Measurements from ENCODE around the gene CYP46A1. TPM values are rescaled to one million over a fixed set of nuclear protein-coding genes. Genes with fewer than 3 reads are reported as not detected.

Gene CYP46A1
- total RNA-seq, 1 experiment from 2014 or later, result not detected

DNA sequence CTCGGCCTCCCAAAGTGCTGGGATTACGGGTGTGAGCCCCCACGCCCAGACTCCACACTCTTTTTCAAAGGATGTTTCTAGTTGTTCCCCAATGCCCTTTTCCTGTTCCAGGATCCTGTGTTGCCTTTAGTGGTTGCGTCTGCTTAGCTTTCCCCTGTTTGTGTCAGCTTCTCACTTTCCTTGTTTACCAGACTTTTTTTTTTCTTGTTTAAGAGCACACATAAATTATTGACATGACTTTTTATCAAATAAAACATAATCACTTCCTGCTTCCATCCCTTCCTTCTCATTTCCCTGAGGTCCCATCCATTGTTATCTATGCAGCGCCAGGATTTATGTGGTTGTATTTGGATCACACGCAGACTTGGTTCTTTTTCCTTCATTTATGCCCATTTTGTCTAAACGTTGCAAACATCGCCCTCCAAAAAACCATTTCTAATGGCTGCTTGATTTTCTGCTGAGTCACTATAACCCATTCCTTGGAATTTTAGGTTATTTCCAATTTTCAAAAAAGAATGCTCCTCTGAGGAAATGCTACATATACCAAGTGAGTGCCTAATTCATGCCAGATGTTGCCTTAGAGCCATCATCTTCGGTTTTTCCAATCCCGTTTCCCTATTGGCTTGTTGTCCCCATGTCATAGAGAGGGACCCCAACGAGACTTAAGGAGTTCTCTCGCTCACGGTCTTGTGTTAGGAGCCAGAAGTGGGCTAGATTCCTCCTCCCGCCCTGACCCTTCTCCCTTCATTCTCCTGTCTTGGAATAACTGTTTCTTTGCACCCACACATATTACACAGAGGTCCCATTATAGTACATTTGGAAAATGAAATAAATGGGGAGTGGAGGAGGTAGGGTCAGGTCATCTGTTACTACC is 13.5 kb upstream of the CYP46A1 start:
- in situ Hi-C loops (cut with HindIII; ENCODE audit: low pct_unique_long_range_greater_than_20kb, low sequenced_read_pairs), result no loop called here
- DNase-seq (ENCODE audit: low read depth, low spot score), result no peak

DNA sequence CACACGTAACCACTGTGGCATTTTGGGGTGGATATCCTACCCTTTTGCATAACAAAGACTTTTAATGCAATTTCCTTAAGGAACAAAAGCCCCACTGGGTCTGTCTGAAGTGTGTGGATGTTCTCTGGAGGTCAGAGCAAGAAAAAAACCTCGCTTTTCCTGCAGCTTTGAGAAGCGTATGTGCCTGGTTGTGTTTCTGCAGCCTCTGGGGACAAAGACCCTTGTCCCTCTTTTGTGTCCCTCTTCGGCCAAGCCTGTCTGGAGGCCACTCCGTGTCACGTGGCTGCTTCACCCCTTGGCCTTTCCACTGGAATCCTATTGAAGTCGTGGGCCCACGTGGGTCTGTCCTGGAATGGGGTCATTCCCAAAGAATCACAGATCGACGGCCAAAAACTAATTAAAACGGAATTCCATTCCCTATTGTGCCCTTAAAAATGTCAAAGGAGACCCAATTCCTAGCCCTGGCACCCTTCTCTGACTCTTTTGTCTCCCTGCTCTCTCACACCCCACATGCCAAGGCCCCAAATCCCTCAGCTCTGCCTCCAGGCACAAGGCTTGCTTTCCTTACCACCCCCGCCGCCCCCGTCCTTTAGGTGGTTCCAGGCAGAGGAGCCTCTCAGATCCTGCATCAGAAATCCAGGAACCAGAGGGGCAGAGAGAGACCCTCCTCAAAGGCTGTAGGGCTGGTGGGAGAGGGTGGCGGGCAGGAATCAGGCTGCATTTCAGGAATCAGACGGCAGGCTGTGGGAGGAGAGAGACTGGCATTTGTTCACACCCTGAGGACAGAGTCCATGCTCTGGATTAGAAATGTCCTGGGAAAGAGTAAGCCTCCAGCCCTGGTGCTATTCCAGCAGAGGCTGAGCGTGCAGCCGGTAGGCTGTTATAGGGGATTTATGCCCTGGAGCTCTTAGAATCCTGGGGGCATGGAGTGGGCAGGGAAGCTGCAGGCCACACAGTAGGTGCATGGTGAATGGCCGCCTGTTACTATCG is 12.6 kb upstream of the CYP46A1 start:
- in situ Hi-C loops (cut with HindIII; ENCODE audit: low pct_unique_long_range_greater_than_20kb, low sequenced_read_pairs), result no loop called here
- DNase-seq (ENCODE audit: low read depth, low spot score), result no peak

DNA sequence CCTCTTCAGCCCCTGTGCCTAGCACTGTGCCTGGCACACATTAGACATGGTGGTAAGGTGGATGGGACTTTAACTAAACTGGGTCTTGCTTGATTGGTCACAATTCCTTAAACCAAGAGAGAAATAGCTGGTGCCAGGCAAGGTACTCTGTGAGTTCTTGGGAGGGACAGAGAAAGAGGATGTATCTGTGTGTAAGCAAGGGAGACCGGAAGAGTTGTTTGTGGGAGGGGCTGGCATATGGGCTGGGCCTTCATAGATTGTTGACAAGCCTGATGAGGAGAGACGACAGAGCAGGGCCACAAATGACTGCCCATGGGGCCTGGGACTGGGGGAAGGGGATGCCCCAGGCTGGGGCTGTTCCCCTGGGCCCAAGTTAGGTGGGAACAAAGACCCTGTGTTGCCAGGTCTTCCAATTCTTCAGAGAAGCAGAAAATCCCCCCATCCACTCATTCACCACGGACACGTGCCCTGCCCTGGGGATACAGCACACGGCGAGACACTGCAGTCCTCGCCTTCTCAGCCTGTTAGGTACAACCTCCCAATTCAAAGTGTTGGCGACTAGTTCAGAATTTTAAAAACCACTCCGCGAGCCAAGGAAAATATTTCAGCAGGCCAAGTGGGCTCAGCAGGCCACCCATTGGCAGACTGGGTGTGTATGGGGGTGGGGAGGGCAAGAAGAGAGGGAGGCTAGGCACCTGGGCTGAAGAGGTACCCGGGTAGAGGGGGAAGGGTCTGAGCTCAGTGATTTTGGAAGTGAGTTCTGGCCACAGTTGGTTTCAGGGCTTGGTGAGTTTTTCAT is 11.4 kb upstream of the CYP46A1 start:
- in situ Hi-C loops (cut with HindIII; ENCODE audit: low pct_unique_long_range_greater_than_20kb, low sequenced_read_pairs), result no loop called here
- peak; percentile 19 for DNase-seq (ENCODE audit: low read depth, low spot score)

DNA sequence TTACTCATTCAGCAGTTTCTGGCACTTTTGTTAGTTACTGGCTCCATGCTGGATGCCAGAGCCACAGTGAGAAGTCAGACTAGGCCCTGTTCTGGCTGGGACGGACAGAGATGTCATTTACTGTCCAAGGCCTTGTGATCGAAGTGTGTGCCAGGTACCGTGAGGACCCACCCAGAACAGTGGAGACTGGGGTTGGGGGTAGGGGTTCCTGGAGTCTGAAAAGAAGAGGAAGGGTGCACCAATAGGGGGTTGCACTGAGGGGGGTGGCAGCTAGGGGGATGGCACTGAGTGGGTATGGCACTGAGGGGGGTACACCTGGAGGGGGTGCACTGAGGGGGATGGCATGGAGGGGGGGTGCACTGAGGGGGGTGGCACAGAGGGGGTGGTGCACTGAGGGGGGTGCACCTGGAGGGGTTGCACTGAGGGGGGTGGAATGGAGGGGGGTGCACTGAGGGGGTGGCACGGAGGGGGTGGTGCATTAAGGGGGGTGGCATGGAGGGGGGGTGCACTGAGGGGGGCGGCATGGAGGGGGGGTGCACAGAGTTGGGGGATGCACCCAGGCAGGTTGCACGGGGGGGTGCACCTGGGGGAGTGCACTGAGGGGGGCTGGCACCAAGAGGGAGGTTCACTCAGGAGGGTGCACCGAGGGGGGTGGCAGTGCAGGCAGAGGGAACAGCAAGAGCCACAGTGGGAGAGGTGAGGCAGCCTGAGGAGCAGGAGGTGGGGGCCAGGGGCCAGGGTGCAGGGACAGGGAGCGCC is 10.6 kb upstream of the CYP46A1 start:
- DNase-seq (ENCODE audit: low read depth, low spot score), result no peak
- in situ Hi-C loops (cut with HindIII; ENCODE audit: low pct_unique_long_range_greater_than_20kb, low sequenced_read_pairs), result no loop called here

DNA sequence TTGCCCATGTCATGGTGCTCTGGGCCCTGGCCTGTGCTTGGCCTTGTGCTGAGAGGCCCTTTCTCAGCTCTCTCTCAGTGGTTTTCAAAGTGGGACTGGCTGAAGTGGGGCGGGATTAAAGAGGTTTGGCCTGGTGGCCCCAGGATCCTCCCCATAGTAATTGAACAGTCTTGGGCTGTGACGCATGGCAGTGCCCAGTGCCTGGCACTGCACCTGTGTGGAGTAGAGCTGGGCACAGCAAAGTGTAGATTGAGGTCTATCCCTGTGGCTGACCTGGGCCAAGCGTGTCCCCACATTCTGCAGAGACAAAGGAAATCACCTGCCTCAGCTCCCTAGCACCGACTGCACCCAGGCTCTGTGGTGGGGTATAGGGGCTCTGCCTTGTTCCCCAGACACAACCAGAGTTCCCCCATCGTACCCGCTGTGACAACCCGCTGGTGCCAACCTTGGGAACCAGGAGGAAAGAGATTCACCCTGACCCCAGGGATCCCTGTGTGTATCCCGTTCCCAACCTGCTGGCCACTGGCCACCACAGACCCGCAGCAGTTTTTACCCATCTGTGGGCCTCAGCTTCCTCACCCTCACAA is 9.9 kb upstream of the CYP46A1 start:
- no peak for DNase-seq (ENCODE audit: low read depth, low spot score)
- in situ Hi-C loops (cut with HindIII; ENCODE audit: low pct_unique_long_range_greater_than_20kb, low sequenced_read_pairs), result no loop called here

DNA sequence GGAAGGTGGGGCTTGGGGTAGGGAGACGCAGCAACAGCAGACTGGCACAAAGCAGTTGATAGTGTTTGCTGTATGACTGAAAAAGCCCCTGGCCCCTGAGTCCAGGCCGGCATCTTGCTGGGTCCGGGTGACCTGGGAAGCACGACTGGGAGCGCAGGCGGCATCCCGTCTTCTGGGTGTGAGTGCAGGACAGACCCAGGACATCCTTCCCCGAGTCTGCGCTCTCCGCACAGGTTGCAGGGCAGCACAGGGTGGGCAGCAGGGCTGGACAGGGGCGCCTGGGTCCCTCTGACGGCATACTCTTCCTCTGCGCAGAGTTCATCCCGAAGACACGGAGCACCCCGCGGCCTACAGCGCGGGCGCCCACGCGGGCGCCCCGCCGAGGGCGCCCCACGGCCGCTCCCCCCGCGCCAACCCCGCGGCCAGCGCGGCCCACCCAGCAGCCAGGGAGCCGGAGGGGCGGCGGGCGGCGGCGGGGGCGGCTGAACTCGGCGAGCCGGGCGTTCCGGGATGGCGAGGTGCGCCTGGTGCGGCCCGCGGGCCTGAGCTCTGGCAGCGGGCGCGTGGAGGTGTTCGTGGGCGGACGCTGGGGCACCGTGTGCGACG is 9.2 kb upstream of the CYP46A1 start:
- in situ Hi-C loops (cut with HindIII; ENCODE audit: low pct_unique_long_range_greater_than_20kb, low sequenced_read_pairs), result no loop called here
- DNase-seq (ENCODE audit: low read depth, low spot score), result no peak

DNA sequence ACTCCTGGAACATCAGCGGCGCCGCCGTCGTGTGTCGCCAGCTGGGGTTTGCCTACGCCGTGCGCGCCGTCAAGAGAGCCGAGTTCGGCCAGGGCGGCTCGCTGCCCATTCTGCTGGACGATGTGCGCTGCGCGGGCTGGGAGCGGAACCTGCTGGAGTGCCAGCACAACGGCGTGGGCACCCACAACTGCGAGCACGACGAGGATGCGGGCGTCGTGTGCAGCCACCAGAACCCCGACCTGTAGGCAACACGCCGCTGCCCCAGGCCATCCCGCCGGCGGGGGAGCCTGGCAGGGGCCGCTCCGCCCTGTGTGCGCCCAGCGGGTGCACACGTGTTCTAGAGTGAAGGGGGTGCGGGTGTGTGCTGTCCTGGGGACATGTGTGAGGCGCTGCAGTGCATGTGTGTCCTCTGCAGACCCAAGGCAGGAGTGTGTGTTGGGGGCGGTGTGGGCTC is 8.7 kb upstream of the CYP46A1 start:
- no peak for DNase-seq (ENCODE audit: low read depth, low spot score)
- in situ Hi-C loops (cut with HindIII; ENCODE audit: low pct_unique_long_range_greater_than_20kb, low sequenced_read_pairs), result no loop called here

DNA sequence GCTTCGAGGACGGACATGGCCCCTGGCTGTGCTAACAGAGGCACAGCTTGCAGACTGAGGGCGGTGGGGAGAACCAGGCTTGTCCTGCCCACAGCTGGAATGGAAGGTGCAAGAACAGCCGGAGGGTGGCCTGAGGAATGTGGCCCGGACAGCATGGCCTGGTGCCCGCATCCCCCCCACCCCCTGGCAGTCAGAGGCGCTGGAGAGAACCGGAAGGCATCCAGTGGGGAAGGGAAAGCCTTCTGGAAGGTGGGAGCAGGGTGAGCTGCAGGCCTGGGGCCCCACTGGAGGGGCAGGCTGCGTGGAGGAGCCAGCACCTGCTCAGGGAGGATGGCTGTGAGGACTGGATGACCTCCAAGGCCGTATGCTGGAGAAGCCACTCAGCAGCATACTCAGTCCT is 8.1 kb upstream of the CYP46A1 start:
- in situ Hi-C loops (cut with HindIII; ENCODE audit: low pct_unique_long_range_greater_than_20kb, low sequenced_read_pairs), result no loop called here
- no peak for DNase-seq (ENCODE audit: low read depth, low spot score)

DNA sequence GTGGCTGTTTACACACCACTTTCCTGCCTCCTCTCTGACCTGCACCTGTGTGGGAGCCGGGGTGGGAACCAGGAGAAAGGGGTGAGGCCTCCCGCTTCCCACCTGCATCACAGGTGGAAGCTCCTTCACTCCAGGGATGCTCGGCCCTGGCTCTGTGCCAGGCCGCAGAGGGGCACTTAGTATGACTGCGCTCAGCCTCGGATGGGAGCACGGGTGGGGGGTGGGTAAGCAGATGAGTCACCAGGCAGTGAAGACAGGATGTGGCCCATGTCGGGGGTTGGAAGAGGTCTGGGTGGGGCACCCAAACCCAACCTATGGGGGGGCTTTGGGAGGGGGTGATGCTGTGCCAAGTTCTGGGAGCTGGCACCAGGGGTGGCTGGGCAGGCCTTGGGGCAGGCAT is 7.4 kb upstream of the CYP46A1 start:
- DNase-seq (ENCODE audit: low read depth, low spot score), result no peak
- in situ Hi-C loops (cut with HindIII; ENCODE audit: low pct_unique_long_range_greater_than_20kb, low sequenced_read_pairs), result no loop called here

DNA sequence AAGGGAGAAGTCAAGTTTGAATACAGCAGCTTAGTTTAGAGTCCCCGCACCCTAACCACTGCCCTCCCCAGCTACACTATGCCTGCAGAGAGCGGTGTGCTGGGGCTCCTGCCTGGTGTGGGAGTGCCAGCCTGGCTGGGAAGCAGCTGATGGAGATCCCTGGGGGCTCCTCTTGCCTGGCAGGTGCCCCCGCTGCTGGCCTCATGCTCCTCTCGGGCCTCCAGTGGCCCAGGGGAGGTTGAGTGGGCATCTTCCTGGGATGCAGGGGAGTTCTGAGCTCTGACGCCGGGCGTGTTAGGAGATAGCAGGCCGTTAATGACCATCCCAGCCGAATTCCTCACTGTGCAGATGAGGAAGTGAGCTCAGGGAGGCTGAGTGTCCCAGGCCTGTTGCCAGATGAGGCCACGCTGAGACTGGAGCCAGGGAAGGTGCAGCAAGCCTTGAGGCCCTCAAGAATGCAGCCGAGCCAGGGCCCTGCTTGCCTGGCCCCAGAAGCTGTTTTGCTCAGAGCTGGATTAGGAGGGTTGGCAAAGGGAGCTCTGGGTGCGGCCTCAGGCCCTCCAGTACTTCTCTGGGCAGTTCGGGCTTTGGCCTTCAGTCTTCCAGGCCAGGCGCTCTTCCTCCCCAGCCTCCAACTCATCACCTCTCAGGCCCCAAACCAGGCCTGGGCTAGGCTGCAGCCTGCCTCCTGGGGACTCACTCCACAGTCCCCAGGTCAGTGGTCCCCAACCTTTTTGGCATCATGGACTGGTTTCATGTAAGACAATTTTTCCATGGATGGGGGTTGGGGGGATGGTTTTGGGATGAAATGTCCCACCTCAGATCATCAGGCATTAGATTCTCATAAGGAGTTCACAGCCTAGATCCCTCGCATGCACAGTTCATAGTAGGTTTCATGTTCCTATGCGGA is 6.6 kb upstream of the CYP46A1 start:
- DNase-seq (ENCODE audit: low read depth, low spot score), result no peak
- in situ Hi-C loops (cut with HindIII; ENCODE audit: low pct_unique_long_range_greater_than_20kb, low sequenced_read_pairs), result no loop called here

DNA sequence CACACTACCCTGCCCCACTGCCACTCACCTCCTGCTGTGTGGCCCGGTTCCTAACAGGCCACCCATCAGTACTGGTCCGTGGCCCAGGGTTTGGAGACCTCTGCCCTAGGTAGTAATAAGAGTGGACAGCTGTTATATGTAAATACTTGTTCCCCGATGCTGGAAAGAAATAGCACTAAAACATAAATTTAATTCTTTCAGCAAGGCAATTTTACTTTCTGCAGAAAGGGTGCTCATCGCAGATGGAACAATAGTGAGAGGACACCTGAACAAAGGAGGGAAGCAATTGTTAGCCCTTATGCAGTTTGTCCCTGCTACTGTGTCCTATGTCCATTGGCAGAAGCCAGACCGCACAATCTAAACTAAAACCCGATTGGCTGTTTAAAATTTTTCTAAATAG is 5.9 kb upstream of the CYP46A1 start:
- in situ Hi-C loops (cut with HindIII; ENCODE audit: low pct_unique_long_range_greater_than_20kb, low sequenced_read_pairs), result no loop called here
- no peak for DNase-seq (ENCODE audit: low read depth, low spot score)

DNA sequence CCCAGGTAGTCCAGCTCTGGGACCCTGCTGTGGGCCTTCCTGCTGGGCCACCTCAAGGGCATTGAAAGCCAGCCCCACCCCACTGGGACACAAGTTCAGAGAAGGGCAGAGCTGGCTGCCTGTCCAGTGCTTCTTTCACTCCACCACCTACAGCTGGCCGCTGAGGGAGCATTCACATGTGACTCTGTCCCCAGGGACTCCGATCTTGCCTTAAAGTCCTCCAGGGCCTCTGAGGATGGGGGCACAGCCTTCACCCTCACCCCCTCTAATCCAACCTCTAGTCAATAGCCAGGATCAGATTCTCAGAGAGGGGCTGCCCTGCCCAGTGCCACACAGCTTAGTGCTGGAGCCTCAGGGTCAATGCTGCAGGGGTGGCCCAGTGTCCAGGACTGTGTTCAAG is 5.0 kb upstream of the CYP46A1 start:
- DNase-seq (ENCODE audit: low read depth, low spot score), result no peak
- in situ Hi-C loops (cut with HindIII; ENCODE audit: low pct_unique_long_range_greater_than_20kb, low sequenced_read_pairs), result no loop called here

DNA sequence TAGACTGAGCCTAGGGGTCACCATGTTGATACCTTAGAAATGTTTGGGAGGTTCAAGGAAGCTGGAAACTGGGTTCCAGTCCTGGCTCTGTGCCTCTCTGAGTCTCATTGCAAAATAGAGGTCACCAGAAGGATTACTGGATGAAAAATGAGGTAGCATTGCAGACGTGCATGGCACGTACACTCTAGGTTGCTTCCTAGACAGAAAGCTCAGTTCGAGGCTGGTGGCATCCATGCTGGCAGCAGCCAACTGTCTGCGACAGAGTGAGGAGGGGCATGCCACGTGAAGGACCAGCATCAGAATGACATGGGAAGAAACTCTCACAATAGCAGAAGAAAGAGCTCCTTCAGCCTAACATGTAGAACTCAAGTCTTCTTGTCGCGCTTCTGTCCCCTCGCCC is 4.6 kb upstream of the CYP46A1 start:
- no peak for DNase-seq (ENCODE audit: low read depth, low spot score)
- in situ Hi-C loops (cut with HindIII; ENCODE audit: low pct_unique_long_range_greater_than_20kb, low sequenced_read_pairs), result no loop called here

DNA sequence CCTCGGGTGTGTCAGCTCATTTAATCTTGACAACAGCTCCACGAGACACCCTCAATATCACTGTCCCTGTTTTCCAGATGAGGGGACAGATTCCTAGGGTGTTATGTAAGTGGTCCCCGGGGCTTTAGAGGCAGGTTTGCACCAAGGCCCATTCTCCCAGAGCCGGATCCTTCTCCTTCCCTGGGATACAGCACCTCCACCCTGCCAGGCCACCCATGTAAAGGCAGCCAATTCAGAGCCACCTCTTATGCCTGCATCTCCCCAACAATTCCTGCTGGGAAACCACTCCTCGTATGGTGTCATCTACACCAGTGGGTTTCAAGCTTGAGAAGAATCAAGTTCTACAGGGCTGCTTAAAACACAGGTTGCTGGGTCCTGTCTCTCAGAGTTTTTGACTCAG is 4.1 kb upstream of the CYP46A1 start:
- in situ Hi-C loops (cut with HindIII; ENCODE audit: low pct_unique_long_range_greater_than_20kb, low sequenced_read_pairs), result no loop called here
- DNase-seq (ENCODE audit: low read depth, low spot score), result no peak

DNA sequence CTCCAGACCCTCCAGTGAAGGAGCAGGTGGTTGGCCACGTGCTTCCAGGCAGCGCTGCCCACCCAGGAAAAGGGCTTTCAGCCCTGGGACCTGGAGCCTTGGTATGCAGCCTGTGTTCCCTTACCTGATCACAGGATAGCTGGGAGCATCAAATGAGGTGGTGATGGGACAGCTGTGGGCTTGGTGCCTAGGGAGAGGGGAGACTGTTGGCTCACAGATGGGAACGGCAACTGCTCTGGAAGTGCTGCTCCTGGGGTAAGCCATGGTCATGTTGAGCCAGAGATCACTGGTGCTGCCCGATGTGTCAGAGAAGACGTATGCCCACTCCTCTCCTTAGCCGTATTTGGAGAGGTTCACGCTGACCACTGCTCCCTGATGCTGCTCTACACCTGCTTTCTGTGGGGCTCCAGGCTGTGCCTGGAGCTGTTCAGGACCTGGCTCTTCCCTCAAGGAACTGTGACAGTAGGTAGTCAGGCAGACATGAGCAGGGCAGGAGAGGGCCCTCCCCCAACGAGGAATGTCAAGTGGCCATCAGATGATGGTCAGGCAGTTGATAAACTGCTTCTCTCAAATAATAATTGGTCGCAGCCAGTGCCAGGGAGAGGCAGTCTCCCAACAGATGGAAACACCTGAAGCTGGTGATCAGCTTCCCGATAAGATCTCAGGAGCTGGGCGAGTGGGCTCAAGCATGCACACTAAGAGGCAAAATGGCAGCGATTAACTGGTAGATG is 2.8 kb upstream of the CYP46A1 start:
- DNase-seq (ENCODE audit: low read depth, low spot score), result no peak
- in situ Hi-C loops (cut with HindIII; ENCODE audit: low pct_unique_long_range_greater_than_20kb, low sequenced_read_pairs), result no loop called here

All from SK-MEL-5 (cell line).